Stimulated activated CD4-positive, alpha-beta T cell treated with anti-CD3 and anti-CD28 coated beads, Interleukin-1b, Interleukin-23, amount 100 ng/mL, for 4 hours (primary cell): ENCODE results near the gene TWNK.
"Not testable (repeated sequence)": the region's sequence is repeated elsewhere in the genome, so short reads cannot be mapped to it uniquely, and the experiment has no call there.

Source experiments
- DNase-seq, 2 donors: peaks; one replicate each; pipeline ENCODE4 v3.0.0-alpha.2; 2020; ENCODE audit warnings: low read depth in 2 of 2

TWNK gene

DNA sequence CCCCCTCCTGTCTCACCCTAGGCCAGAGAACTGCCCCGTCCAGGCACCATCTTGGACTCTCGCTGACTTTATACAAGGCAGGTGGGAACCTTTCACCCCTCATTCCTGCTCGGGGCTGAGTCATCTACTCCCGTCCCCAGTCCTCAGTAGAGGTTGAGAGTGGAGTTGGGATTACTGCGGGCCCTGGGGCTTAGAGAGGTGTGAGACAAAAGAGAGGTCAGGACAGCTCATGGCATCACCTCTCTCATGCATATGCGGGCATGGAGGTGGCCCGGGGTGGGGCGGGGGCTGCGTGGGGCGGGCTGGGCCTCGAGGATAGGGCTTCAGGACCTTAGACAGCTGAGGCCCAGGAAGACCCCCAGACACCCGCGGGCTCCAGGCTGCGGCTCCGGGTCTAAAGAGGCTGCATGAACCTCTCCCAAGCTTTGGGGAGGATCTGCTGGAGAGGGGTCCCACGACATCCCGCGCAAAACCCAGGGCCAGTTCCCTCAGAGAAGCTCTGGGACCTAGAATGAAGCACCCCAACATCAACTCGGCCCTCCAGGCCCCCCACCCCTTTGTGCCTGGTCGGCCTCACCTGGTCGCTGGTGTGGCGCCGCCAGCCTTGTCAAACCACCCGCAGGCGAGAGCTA lies 43.3 kb downstream of the TWNK start:
- no peak for DNase-seq

DNA sequence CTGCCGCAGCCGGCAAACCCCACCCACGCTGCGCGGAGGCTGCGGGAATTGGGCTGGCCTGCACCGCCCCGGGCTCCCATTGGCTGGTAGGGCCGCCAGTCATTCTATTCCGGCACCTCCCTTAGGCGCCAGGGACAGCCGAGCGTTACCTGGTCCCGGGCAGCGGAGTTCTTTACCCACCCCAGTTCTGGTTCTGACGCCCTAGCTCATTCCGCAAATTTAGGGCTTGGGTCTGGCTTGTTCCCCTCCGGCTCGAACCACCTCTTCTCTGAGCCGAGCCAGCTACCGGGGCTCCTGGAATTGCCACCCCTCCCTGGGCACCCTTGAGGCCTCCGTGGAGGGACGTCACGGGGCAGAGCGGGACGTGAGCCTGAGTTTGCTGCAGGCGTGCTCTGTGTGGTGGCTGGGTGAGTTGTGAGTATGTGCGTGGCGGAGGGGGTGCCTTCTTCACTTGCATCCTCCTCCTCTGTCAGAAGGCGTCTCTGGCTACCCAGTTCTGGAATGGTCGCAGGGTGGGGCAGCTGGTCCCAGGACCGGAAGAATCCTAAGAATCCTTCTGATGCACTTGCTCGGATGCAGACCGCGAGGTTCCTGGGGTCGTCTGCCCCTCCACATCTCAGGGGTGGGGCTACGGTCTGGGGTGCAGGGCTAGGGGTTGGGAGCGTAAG lies 43.9 kb downstream of the TWNK start, which contains the start of the genes PDZD7 and SFXN3:
PDZD7 (minus strand) TSS at position 2 of the 668 bp plus-strand sequence. CDS start 910 bp downstream, outside the sequence.
SFXN3 (plus strand) TSS at position 107 of the 668 bp plus-strand sequence. CDS start 3,461 bp downstream, outside the sequence.
- DNase-seq: peak; percentile 96 to 99

DNA sequence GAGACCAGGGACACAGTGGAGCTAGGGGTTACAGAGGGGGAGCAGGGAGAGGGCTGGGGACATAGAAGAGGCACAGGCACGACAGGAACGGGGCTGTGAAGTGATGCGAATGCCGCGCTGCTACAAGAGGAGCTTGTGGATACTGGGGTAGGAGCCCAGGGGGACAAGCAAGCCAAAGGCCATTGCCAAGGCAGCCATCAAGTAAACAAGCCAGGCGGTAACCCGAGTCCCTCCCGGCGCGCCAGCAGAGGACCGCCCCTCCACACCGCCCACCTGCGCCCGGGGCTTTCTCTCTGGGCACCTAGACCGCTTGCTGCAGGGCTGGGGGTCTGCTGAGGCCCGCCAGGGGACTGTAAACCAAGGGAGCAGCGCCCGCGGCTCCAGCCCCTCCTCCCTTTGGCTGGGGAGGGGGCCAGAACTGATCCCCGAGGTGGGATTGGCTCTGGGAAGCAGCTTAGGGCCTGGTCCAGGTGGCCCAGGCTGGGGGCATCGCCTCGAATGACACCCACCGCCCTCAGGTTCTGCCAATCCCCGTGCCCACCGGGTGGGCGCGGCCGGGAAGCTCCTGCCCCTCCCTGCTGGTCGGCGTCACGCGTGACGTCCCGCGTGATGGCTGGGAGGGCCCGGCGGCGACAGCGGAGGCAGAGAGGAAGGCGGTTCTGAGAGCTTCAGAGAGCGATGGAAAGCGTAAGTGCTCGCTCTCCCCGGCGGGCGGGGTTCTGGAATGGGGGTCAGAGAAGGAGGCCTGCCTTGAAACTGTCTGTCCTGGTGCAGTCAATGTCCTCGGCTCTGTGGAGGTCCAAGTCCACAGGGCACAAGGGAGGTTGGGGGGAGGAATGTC lies 44.7 kb downstream of the TWNK start:
- peak; percentile 57 to 60 for DNase-seq

DNA sequence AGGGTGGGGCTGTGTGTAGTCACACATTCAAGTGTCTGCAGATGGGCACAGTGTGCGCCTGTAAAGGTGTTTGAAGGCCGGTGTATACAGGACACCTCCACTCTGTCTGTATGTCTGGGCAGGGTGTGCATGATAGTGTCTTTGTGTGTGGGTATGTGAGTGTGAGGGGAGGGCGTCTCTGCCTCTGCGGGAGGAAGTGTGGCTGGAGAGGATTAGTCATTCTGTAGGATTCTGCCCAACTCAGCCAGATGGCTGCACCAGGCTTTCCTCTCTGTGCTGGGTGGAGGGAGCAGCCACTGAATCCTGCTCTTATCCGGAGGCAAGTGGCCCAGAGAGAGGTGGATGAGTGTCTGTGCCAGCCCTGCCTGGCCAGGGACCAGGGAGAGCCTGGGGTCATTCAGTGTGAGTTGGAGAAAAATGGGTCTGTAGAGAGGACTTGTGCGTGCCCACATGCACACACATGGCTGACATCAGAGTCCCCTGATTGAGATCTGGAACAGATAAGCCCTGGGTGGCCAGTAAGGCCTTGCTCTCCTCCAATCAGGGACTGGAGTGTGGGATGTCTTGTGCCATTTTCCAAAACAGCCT lies 45.4 kb downstream of the TWNK start:
- peak in 1 of 2 donors; percentile 53 for DNase-seq

DNA sequence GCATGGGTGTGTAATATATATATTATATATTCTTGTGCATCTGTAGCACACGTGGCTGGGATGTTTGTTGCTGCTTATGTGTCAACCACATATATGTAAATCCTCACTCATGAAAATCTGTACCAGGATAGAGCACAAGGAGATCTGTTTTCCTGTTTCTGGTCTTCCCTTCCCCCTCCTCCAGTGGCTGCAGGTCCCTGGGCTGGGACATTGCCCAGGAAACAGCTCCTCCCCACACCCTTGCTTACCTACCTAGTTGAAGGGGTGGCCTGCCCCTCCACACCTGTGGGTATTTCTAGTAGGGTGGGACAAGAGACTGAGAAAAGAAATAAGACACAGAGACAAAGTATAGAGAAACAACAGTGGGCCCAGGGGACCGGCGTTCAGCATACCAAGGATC lies 45.9 kb downstream of the TWNK start:
- no peak for DNase-seq

DNA sequence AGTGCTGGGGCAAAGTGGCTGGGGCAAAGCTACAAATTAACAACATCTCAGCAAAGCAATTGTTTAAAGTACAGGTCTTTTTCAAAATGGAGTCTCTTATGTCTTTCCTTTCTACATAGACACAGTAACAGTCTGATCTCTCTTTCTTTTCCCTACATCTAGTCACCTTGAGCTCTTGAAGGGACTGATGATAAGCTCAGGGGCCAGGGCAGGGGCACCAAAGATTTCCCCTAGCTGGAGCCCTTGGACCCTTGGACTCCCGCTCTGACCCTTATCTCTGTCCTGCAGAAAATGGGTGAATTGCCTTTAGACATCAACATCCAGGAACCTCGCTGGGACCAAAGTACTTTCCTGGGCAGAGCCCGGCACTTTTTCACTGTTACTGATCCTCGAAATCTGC lies 47.1 kb downstream of the TWNK start:
- not testable (repeated sequence) for DNase-seq

DNA sequence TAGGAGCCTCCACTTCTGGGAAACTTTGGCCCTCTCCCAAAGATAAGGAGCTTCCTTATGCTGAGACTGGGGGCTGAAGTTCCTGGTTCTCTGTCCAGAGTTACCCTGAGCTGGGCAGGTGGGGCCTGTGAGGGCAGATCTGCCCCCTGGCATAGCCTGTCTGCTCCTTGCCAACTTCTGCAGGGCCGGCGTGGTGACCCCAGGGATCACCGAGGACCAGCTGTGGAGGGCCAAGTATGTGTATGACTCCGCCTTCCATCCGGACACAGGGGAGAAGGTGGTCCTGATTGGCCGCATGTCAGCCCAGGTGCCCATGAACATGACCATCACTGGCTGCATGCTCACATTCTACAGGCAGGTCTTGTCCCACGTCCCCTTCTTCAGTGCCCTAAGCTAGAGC lies 48.0 kb downstream of the TWNK start:
- no peak for DNase-seq

DNA sequence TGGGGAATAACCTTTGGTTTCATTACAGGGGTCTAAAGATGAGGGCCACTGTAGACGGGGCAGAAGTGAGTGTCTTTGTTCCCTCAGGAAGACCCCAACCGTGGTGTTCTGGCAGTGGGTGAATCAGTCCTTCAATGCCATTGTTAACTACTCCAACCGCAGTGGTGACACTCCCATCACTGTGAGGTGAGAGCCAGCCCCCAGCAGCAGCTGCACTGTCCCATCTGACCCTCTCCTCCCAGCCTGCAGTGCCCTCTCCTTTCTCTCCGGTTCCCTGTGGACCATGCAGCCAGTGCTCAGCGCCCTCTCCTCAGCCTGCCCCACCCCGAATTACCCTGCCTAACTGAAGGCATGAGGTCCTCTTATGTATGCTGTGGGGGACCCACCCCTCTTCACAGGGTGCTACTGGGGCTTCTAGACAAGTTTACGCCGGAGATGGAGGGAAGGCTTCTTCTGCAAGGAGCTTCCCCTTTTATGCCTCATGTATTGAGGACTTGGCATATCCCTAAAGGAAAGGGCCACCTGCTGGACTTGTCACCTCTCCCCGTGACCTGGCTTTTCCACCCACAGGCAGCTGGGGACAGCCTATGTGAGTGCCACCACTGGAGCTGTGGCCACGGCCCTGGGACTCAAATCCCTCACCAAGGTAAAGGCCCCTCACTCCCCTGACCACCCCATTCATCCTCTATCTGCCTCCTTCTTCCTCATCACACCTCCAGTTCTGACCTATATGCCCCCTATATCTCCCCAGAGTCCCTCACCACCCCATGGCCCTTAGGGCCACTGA lies 48.8 kb downstream of the TWNK start:
- DNase-seq: no peak

DNA sequence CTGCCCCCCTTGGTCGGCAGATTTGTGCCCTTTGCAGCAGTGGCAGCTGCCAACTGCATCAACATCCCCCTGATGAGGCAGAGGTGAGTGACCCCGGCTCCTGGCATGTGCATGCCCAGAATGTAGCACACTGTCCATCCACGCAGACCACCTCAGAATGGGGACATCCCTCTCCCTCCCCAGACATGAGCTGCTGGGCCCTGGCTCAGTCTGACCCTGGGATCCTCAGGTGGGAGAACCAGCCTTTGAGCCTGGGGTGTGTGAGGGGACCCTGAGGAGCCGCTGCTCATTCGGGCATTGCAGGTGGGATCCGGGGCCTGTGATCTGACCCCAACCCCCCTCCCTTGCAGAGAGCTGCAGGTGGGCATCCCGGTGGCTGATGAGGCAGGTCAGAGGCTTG lies 49.4 kb downstream of the TWNK start:
- DNase-seq: no peak

DNA sequence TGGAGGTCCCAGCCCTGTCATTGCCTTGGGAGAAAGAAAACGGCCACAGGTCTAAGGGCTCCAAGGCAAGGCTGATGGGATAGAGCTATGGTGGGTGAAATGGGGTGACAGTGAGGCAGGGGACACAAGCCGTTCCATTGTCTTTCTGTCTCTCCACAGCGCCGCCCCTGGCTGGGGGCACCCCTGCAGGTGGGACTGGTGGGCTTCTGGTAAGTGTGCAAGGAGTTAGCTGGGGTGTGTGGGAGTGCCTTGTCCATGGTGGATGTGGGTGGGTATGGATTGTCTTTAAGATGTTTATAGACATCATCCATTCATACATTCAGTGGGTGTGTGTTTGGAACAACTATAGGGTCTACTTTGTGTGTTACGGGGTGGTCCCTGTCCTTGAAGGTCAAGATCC lies 51.1 kb downstream of the TWNK start:
- no peak for DNase-seq

DNA sequence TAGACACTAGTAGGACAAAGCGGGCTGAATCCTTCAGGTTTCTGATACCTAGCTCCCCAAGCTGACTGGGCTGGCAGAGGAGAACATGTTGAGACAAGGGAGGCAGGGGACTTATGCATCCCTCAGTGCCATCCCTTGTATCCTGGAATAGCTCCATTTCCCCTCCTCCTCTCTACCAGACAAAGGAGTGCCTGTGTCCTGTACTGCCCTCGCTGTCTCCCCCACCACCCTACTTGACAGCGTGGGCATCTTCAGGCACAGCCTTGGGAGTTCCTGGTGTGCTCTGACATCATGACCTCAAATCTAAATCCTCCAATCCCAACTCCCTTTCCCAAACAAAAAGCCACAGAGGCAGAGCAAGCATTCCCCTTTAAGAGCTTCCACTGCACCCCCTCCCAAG lies 52.7 kb downstream of the TWNK start:
- no peak for DNase-seq

DNA sequence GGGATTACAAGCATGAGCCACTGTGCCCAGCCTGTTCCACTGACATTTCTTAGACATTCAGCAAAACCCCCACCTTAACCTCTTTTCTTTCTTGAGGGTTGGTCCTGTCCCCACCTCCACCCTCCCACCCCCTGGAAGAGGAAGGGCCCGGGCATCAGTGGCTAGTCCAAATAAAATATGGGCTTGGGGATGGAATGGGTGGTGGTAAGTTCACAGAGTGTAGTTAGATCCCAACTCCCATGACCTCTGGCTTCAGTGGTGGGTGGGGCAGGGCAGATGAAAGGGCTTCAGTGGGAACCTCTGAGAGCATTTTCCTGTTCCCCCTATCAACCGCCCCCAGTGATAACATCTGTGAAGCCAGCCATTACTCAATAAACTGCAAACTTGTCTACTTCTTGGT lies 53.5 kb downstream of the TWNK start:
- no peak for DNase-seq

DNA sequence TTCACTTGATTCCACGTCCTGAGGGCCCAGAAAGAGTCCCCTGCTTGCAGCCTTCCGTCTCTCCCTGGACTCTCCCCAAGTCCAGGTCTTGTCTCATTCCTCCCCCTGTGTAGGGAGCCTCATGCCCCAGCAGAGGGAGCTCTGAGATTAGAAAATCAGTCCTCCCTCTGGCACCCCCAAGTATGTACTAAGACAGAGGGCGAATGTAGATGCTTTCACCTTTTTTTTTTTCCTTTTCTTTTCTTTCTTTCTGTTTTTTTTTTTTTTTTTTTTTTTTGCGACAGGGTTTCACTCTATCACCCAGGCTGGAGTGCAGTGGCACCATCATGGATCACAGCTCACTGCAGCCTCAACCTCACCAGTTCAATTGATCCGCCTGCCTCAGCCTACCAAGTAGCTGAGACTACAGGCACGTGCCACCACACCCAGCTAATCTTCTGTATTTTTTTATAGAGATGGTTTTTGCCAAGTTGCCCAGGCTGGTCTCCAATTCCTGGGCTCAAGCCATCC lies 54.0 kb downstream of the TWNK start:
- peak; percentile 50 to 66 for DNase-seq

DNA sequence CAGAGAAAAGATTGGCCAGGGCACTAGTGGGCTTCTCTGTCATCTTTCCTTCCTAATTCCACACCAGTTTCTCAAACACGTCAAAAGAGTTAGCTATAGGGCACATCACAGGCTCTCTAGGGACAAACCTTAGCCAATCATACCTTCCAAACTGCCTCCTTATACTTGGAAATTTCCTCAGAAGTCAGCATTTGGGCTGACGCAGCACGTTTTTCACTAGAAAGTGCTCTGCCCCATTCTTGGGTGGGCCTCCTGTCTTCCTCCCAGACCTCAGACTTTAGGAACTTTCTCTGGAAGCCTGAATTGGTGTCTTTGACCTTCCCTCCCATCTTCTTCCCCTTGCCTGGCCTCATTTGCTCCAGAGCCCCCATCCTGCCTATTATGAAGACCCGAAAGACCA lies 54.8 kb downstream of the TWNK start:
- DNase-seq: no peak

DNA sequence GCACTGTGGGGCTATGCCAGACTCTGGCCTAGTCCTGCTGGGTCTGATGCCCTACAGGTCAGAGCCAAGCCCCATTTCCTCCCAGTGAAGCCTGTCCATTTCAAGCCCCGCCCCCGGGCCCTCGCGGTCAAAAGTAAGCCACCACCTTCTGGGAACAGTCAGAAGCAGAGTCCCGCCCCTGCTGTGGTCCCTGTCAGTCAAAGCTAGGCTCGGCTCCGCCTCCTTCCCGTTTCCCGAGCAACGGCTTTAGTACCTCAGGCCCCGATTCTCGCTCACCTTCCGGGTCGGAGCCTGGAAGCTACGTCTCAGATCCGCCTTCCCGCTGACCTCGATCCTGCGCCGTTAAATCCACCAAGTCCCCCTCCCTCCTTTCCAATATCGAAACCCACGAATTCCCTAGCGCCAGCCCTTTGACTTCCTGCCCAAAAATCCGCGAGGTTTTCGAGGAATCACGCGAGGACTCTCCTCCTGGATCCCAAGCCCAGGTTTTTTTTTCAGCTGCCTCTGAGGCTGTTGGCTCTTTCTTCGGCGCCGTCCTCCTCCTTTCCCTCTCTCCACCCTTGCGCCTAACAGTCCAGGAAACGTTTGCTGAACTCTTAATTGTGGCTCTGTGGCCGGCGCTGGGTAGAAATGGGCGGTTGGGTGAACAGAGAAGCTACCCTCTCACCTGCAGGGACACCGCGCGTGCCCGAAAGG lies 55.5 kb downstream of the TWNK start:
- DNase-seq: peak; percentile 70 to 83

DNA sequence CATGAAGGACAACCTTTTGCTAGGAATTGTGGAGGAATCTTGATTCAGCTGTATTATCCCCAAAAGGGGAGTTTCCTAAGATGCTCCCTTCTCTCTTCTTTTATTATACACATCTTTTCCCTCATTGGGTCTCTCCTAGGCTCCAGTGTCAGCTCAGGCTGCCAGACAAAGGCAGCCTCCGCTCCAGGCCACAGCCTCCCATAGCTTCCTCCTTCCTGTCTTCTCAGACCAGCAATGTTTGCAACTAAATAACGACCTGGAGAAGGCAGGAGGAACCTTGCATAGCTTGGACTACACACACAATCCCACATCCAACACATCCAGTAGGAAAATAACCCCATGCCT lies 56.0 kb downstream of the TWNK start:
- DNase-seq: no peak
